ENCODE data around the gene YIPF4. TPM values are rescaled to one million over a fixed set of nuclear protein-coding genes. Genes with fewer than 3 reads are reported as not detected.
A peak's percentile ranks its signal among the peaks of the same experiment; 100 is the strongest.
"Not testable (repeated sequence)": the region's sequence is repeated elsewhere in the genome, so short reads cannot be mapped to it uniquely, and the experiment has no call there.

YIPF4 gene
- total RNA-seq: 71.2 TPM
- long read RNA-seq, full-length matches to known transcripts: 128 of 142 reads
- long read RNA-seq, partial matches to known transcripts: 2 of 142 reads
- long read RNA-seq, other reads (novel, unspliced or antisense): 12 of 142 reads

DNA sequence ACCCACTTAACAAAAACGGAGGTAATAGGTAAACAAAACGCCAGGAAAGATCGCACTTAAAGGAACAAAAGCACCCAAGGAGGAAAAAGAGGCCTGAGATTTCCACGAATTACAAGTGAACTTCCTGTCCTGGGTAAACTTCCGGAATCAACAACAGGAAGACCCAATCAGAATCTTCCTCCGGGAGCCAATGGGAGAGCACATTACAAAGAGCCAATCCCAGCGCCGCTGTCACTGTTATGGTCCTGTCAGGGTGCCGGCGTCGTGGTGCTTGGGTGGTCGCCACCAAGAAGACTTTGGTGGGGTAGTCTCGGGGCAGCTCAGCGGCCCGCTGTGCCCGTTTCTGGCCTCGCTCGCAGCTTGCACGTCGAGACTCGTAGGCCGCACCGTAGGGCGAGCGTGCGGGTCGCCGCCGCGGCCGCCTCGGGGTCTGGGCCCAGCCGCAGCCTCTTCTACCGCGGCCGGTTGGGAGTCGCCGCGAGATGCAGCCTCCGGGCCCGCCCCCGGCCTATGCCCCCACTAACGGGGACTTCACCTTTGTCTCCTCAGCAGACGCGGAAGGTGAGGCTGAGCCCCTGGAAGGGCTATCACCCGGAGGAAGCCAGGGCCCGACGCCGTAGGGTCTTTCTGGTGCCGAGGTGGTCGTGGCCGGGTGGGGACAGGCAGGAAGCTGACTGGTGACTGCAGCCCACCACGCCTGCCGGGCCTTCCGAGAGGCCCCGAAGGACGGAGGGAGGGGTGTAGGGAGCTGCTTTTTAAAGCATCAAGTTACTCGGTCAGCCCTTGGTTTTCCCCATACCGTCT lies at the start of gene YIPF4:
TSS of gene YIPF4 (plus strand) at position 231 of the 804 bp plus-strand sequence. CDS start at position 483, 252 bp downstream.
- peak; percentile 93 for DNase-seq (ENCODE audit: low spot score)
- intact Hi-C loops (cut with DNase I): loop anchor here (2.0 kb wide), 1 partner anchor 79 kb away; the partner anchor contains the start of gene BIRC6

DNA sequence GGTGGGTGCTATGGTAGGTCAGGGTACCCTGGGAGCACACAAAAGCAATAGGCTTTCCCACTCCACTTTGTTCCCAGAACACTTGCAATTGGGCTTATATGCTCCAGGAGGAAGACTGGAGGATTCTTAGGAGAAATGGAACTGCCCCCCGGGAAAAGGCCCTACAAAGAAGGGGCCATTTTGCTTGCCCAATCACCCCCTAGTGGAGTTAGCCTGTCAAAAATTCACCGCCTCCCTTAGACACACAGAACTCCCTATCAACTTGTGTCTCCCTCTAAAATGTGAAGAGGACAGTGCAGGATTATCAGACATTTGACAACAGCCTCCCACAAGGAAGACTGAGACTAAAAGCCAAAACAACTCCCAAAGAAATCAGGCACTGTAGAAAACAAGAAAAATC lies 49.5 kb upstream of the YIPF4 start:
- intact Hi-C loops (cut with DNase I): no loop called here
- no peak for DNase-seq (ENCODE audit: low spot score)

DNA sequence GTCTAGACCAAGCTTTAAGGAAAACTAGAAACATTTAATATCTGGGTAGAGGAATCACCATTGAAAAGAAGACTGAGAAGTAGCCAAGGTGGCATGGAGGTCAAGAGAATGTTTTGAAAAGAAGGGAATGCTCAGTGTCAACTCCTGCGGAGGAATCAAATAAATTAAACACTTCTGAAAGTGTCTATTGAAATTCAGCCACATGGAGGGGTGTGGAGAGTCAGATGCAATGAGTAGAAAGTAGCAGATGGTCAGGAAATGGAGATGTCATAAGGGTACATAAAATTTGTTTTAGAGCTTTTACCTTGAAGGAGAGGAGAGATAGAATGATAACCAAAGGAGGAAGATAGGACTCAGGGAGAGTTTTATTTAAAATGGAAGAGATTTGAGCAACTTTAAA lies 48.1 kb upstream of the YIPF4 start:
- DNase-seq (ENCODE audit: low spot score): no peak
- intact Hi-C loops (cut with DNase I): no loop called here

DNA sequence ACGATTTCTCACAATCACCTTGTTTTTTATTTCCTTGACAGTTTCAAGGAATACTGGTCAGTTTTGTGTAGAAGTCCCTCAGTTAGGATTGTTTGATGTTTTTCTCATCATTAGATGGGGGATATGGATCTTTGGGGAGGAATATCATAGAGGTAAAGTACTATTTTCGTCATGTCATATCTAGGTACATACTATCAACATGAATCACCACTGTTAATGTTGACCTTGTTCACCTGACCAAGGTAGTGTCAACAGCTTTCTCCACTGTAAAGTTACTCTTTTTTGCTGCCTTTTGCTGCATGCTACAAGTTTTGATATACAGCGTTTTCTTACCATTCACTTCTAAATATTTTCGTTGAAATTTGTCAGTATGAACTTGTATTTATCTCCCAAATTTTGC lies 45.7 kb upstream of the YIPF4 start:
- intact Hi-C loops (cut with DNase I): no loop called here

DNA sequence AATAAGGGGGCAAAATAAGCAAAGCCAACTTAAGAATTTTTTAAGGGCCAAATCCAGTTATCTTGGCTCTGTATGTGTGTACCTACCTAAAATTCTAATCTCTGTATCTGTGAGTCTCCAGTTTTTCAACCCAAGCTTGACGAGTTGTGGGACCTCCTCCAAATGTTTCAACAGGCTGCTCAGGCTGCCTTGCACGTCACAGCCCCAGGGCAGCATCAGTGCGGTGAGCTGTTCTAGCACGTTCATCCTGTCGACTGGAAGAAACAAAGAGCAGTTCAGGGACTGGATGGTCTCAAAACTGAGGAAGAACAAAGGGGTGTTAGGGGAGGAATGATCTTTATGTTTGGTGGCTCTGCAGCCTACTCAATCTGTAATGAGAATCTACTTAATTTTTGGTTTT lies 42.4 kb upstream of the YIPF4 start:
- intact Hi-C loops (cut with DNase I): no loop called here

More for the DNA sequence above, 45.7 kb upstream of the YIPF4 start:
- DNase-seq (ENCODE audit: low spot score): no peak

DNA sequence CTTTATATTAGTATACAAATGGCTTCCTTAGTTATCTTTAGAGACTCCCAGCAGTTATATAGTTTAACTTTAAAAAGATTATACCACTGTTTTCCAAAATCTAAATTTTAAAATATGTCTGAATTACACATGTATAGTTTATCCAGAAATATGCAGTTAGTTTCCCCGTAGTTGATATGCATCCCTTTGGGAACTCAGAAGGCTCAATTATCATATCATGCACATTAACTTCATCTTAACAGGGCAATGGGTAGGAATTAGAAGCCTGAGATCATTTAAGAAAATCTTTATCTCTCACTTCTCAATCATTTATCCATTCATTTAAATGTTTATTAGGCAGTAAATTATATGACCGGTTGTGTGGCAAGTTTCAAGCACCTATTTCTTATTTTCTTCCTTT lies 40.2 kb upstream of the YIPF4 start:
- intact Hi-C loops (cut with DNase I): no loop called here
- DNase-seq (ENCODE audit: low spot score): no peak

More for the DNA sequence above, 42.4 kb upstream of the YIPF4 start:
- no peak for DNase-seq (ENCODE audit: low spot score)

DNA sequence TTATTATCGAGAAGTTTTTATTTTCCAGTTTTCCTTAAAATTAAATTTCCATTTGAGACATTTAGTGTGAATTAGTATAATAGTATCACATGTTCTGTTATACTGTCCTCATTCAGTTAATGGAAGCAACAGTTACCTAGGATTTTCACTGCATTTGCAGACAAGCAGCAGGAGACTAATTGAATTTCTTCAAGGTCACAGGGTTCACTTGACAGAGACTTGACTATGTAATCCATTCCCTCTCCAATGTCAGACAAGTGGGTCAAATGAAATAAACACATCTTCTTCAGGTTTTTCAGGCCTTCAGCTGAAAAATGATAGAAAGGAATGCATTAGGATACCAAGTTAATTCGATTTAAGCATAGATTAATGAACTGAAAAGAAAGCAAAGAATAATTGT lies 39.7 kb upstream of the YIPF4 start:
- intact Hi-C loops (cut with DNase I): no loop called here
- DNase-seq (ENCODE audit: low spot score): no peak

DNA sequence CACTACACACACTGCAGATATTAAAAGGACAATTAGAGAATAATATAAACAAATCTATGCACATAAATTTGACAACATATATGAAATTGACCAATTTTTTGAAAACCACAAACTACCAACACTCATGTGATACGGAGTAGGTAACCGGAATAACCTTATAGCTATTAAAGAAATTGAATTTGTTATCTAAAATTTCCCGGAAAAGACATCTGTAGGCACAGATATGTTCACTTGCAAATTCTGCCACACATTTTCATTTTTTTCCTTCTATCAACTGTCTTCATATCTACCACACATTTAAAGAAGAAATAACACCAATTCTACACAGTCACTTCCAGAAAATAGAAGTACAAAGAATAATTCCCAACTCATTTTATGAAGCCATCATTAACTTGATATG lies 35.4 kb upstream of the YIPF4 start:
- no peak for DNase-seq (ENCODE audit: low spot score)
- intact Hi-C loops (cut with DNase I): no loop called here

DNA sequence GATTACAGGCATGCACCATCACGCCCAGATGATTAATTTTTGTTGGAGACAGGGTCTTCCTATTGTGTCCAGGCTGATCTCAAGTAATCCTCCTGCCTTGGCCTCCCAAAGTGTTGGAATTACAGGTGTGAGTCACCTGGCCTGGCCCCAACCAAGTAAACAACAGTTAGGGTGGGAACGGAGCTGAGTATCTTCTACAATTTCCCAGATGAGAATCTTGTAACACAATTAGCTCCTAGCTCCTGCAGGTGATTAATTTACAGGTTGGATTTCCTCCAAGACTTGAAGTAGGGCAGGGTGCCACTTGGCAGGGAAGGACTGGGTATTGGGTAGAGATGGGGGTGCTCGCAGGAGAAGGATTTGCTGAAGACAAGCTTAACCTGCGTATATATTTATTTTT lies 30.8 kb upstream of the YIPF4 start:
- DNase-seq (ENCODE audit: low spot score): no peak
- intact Hi-C loops (cut with DNase I): no loop called here

DNA sequence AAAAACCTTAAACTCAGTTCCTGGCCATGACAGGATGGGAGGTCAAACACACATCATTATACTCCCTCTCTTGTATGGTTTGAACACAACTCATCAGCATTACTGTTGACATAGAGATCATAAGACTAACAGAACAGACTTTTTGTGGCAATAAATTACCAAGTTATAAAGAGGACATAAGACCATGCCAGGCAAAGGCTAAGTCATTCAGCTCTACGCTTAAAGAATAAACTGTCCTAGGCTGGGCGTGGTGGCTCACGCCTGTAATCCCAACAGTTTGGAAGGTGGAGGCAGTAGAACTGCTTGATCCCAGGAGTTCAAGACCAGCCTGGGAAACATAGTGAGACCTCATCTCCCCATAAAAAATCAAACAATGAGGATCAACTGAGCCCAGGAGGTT lies 29.4 kb upstream of the YIPF4 start:
- intact Hi-C loops (cut with DNase I): no loop called here
- no peak for DNase-seq (ENCODE audit: low spot score)

DNA sequence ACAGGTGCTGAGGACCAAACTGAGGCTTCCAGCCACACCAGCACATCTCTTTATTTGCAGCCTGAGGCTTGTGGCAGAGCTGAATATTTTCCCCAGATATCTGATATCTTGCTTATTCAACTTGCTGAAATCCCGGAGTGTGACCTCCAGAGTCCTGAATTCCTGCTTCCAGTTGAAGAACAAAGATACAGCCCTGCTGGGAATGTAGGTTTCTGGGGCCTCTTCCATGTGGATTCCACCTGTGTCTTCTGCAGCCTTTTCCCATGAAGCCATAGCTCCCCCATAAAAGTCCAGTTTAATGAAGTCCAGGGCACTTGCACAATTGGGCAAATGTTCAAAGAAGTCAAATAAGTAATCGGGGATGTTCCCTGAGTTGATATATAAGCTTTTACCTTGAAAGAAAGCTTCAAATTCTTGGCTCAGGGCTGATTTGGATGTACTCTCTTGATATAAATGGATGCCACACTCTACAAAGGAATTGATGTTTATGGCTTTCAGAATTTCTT lies 27.9 kb upstream of the YIPF4 start:
- DNase-seq (ENCODE audit: low spot score): no peak
- intact Hi-C loops (cut with DNase I): no loop called here

DNA sequence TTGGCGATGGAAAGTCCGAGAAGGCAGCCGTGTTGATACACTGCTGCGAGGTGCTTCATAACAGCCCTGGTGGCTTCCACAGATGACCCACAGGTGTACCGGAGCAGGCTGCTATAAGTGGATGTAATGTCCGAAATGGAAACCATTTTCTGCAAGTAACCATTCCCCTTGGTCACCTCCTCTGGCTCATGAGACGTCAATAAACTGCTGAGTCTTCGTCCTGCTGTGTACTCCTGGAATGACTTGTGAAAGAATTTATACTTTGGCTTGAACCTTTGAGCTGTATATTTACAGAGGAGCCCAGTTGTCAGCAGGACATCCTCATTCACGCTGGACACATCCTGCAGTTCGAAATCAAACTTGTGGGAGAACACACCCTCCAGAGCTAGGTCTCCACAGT lies 27.4 kb upstream of the YIPF4 start:
- no peak for DNase-seq (ENCODE audit: low spot score)
- intact Hi-C loops (cut with DNase I): no loop called here

DNA sequence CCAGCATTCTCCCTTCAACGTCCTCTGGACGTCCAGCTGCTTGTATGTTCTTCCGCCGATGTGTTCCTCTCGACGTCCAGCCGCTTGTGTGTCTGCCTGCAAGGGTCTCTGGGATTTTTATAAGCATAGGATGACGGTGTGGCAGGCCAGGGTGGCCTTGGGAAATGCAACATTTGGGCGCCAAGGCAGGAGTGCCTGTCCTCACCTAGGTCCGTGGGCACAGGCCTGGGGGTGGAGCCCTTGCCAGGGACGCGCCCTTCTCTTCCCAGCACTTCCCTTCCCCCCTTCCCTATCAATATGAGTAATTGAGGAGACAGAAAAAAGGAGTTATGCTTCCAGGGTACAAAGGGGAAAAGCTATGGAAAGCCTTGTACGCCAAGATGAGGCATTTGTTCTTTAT lies 19.5 kb upstream of the YIPF4 start:
- intact Hi-C loops (cut with DNase I): no loop called here

DNA sequence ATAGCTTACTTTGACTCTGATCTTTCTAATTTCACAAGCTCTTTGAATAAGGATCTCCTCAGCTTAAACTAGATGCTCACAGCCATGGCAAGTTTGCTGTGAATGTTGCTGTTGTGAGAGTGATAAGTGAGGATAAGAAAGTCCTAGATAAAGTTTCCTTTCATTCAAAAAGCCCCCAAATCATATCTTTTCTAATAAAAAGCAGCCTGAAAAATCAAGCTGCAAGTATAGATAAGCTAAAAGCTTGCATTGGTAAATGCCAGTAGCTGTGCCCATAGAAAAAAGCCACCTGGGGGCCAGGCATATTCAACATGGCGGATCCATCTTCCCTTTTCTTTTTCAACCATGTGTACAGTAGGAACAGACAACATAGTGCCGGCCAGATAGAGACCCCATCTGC lies 17.3 kb upstream of the YIPF4 start:
- intact Hi-C loops (cut with DNase I): no loop called here
- DNase-seq (ENCODE audit: low spot score): no peak

More for the DNA sequence above, 19.5 kb upstream of the YIPF4 start:
- DNase-seq (ENCODE audit: low spot score): no peak

DNA sequence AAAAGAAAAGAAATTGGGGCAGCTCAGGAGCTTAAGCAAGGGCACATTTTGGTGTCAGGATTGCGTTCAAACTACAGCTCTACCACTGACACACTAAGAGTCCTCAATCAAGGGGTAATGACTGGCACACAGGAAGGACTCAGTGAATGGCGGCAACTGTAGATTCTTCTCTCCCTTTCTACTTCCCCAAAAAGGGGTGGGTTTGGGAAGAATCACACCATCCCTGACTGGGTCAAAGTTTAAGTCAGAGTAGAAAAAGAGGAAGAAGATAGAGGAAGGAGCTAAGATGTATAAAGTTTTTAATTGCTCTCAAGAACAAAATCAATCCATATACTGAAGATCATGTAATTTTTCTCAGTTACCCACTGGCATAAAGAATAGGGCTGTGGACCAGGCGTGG lies 15.6 kb upstream of the YIPF4 start:
- intact Hi-C loops (cut with DNase I): no loop called here
- no peak for DNase-seq (ENCODE audit: low spot score)

DNA sequence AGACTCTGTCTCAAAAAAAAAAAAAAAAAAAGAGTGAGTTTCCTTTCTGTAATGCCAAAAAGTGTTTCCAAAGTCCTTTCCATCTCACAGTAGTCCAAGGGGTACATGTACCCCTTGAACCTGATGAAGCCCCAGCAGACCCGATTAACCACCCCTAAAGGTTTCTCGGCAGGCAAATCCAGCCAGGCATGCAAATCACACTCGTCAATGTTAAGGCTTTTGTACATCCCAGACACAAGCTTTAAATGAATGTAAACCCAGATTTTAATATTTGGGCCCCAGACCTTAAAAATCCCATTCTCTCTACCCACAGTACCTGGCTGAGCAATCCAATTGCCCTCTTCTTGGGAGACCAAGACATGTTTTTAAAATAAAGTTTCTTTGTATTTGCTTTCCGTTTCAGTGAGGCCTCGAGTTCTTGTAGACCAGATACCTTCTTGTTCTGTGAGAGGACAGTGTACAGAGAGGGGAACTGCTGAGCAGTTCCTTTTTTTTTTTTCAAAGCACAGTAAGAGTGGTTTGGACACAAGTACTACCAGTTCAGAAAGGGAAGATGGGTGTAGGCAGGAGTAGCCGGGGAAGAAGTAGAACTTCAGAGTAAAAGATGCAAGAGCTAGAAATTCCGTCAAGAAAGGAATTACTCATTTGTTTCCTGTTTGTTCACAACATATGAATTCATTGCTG lies 13.1 kb upstream of the YIPF4 start, which contains the start of gene NLRC4:
TSS of gene NLRC4 (minus strand) at position 465 of the 684 bp plus-strand sequence. CDS start 8,111 bp downstream, outside the sequence.
- intact Hi-C loops (cut with DNase I): no loop called here
- no peak for DNase-seq (ENCODE audit: low spot score)

DNA sequence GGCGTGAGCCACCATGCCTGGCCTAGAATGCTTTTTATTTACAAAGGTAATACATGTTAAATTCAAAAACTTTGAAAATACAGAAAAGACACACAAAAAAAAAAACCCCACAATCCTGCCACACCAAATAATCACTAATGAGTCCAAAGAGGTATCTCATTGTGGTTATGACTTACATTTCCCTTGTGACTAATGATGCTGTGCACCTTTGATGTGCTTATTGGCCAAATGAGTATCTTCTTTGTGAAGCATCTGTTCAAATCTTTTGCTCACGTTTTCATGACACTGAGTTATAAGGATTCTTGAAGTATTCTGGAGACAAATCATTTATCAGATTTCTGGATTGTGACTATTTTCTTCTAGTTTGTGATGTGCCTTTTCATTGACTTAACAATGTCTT lies 6.6 kb upstream of the YIPF4 start:
- no peak for DNase-seq (ENCODE audit: low spot score)
- intact Hi-C loops (cut with DNase I): no loop called here

DNA sequence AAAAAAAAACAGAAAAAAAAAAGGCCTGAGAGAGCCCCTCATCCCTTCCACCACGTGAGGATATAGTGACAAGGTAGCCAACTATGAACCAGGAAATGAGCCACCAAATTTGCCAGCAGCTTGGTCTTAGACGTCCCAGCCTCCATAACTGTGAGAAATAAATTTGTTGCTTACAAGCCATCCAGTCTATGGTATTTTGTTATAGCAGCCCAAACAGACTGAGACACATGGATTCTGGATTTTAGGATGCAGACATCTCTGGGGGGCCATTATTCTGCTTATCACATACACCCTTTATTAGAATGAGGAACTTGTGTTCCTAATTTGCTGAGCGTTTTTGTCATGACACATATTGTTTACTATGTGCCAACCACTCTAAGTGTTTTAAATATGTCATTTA lies 5.4 kb upstream of the YIPF4 start:
- DNase-seq (ENCODE audit: low spot score): no peak
- intact Hi-C loops (cut with DNase I): no loop called here

DNA sequence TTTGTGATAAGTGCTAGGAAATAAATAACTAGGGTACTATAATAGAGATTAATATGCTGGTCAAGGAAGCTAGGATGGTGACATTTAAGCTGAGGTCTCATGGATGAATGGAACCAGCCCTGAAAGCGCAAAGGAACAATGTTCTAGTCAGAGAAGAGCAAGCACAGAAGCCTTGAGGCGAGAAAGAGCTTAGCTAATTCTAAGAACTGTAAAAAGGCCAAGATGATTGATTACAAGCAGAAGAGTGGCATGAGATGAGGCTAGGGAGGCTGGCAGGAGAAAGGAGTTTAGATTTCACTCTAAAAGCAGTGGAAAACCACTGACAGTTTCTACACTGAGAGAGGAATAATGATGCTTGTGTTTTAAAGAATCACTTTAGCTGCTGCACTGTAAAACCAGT lies 3.4 kb upstream of the YIPF4 start:
- intact Hi-C loops (cut with DNase I): no loop called here
- no peak for DNase-seq (ENCODE audit: low spot score)

DNA sequence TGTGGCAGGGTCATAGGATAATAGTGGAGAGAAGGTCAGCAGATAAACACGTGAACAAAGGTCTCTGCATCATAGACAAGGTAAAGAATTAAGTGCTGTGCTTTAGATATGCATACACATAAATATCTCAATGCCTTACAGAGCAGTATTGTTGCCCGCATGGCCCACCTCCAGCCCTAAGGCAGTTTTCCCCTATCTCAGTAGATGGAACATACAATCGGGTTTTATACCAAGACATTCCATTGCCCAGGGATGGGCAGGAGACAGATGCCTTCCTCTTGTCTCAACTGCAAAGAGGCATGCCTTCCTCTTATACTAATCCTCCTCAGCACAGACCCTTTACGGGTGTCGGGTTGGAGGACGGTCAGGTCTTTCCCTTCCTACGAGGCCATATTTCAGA lies 1.9 kb upstream of the YIPF4 start:
- intact Hi-C loops (cut with DNase I): loop anchor here (2.0 kb wide), 1 partner anchor 81 kb away; the partner anchor contains the start of gene BIRC6

DNA sequence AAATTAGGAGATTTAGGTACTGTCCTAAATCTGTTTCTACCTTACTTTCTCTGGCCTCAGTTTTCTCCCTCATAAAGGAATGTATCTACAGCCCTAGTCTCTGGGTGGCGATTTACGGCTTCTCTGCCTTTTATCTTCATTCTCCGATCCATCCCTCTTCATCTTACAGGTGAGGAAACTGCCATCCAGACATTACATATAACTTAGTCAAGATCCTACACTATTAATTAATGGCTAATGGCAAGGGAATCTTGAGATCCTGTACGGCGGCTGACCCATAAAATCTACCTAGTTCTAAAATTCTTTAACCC lies 386 bp upstream of the YIPF4 start:
- intact Hi-C loops (cut with DNase I): loop anchor here (2.0 kb wide), 1 partner anchor 79 kb away; the partner anchor contains the start of gene BIRC6

More for the DNA sequence above, 1.9 kb upstream of the YIPF4 start:
- DNase-seq (ENCODE audit: low spot score): not testable (repeated sequence)

More for the DNA sequence above, 386 bp upstream of the YIPF4 start:
- DNase-seq (ENCODE audit: low spot score): no peak
